Esophagus muscularis mucosa (tissue), 4 donors: ENCODE measurements around the gene KPNA2. TPM values are rescaled to one million over a fixed set of nuclear protein-coding genes. Genes with fewer than 3 reads are reported as not detected.
A peak's percentile ranks its signal among the peaks of the same experiment; 100 is the strongest.
"Not testable (repeated sequence)": the region's sequence is repeated elsewhere in the genome, so short reads cannot be mapped to it uniquely, and the experiment has no call there.

Experiments used
- DNase-seq: peaks from one replicate; pipeline ENCODE4 v3.0.0-alpha.2; 2017; ENCODE audit errors: extremely low spot score
- H3K27ac ChIP-seq, 4 donors: fragments of 200-600 bp; sonication (generic); replicated peaks in 1 of 4; 1 replicate in 3 of 4; 2 replicates in 1 of 4; pipeline ENCODE4 v1.5.1; 2016 to 2019; ENCODE audit warnings: mild to moderate bottlenecking in 1 of 4
- H3K27me3 ChIP-seq, 4 donors: fragments of 200-600 bp; sonication (generic); one replicate each; pipeline versions ENCODE4 v1.5.1 to v1.6.0; 2016 to 2019
- H3K36me3 ChIP-seq, 4 donors: fragments of 200-600 bp; sonication (generic); one replicate each; pipeline ENCODE4 v1.5.1; 2016 to 2019
- H3K4me1 ChIP-seq, 4 donors: fragments of 200-600 bp; sonication (generic); one replicate each; pipeline ENCODE4 v1.5.1; 2016 to 2019
- H3K4me3 ChIP-seq, 4 donors: fragments of 200-600 bp; sonication (generic); 1 replicate in 2 of 4; 2 replicates in 2 of 4; pipeline ENCODE4 v1.5.1; 2016 to 2019; ENCODE audit warnings: mild to moderate bottlenecking in 4 of 4, moderate library complexity in 1 of 4
- H3K9me3 ChIP-seq, 4 donors: fragments of 200-600 bp; sonication (generic); 1 replicate in 3 of 4; 2 replicates in 1 of 4; pipeline ENCODE4 v1.5.1; 2016 to 2019
- EP300 ChIP-seq: sonication (generic); formaldehyde crosslinking; IDR thresholded peaks from one replicate; pipeline ENCODE4 v1.6.1; 2017; ENCODE audit warnings: antibody characterized with exemption
- POLR2A ChIP-seq: fragments of 450-650 bp; IDR thresholded peaks from one replicate; pipeline ENCODE4 v1.6.1; 2017; ENCODE audit warnings: antibody characterized with exemption, moderate library complexity, mild to moderate bottlenecking, low read depth
- POLR2AphosphoS5 ChIP-seq, 2 donors: sonication (generic); formaldehyde crosslinking; IDR thresholded peaks; one replicate each; pipeline ENCODE4 v1.6.1; 2017; ENCODE audit warnings: antibody characterized with exemption in 2 of 2
- WGBS: methylation state at CpG from one replicate; pipeline ENCODE4 v1.1.5; 2018; 5-methylcytosine and 5-hydroxymethylcytosine counted together
- intact Hi-C: fragments of 100-400 bp; cut with DNase I; formaldehyde crosslinking; loops from one replicate; pipeline ENCODE4 v1.15.1; 2023
- total RNA-seq, 4 donors: library from RNA; depleted of rRNA; stranded (reverse); fragments of >200 nt; gene quantifications; one replicate each; pipeline versions ENCODE4 v1.1.0 to v1.2.1, GENCODE V29; 2016
- TF ChIP-seq, protein P1 (sequence below), 3 experiments: fragments of 200-600 bp in 2 of 3; fragments of 450-650 bp in 1 of 3; sonication (generic) in 2 of 3; IDR thresholded peaks; one replicate each; pipeline ENCODE4 v1.5.1; 2017 to 2019; ENCODE audit warnings: antibody characterized with exemption in 3 of 3, mild to moderate bottlenecking in 2 of 3, moderate library complexity in 1 of 3

KPNA2 gene
- total RNA-seq, 4 donors from 2014 or later = 11.2 to 26.3 (median 18.6) TPM

DNA sequence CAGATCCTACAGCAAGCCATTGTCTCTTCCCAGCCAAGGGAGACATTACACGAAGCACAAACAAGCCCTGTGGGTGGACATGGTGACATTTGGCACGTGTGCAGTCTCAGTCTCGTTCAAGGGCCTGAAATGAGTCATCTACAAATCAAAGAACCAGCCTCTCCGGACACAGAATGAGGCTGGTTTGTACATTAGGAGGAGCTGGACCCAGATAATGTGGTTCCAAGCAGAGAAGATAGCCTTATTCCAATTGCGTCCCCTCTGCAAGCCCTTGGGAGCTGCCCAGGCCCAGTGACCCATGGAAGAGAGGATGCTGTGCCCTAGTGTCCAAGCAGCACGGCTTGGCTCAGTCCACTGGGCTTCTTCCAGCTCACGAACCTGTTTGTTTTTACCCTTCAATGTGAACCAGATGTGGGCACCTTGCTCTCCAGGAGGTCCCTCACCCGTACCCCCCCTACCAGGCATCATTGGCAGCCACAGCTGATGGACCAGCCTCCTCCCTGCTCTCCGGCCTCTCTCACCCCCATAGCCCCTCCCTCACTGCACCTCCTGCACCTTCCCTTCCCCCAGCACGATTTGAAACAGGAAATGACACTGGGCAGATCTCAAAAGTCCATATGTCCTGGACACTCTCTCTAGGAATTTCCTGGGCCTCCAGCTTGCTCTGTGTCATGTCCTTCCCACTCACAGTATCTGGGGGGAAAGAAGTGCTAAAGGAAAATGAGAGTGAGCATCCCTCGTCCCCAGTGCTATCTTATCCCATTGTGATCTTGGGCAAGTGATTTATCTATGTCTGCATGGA is 26.2 kb downstream of the KPNA2 start:
- intact Hi-C loops = no loop called here

DNA sequence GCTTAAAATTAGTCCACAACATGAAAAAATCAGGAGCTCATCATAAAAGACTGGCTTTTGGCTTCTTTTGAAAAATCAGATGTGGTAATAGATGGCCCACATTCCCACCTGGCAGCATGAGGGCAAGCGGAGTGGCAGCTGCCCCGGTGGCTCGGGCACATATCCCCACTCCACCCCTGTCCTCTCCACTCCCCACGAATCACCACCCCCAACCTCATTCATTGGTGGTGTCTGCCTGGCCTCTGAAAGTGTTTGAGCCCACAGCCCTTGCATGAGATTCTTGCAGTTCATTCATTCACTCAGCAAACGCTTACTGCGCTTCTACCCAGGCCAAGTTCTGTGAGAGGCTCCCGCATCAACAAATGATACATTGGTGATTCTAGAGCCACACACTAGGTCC is 29.8 kb downstream of the KPNA2 start:
- H3K27me3 ChIP-seq, H3K27ac ChIP-seq, DNase-seq, intact Hi-C loops, H3K4me3 ChIP-seq, H3K36me3 ChIP-seq, H3K4me1 ChIP-seq, H3K9me3 ChIP-seq: not testable (repeated sequence)
- 82% methylated on average over 7 of the region's 7 CpGs for WGBS

More for the DNA sequence above, 26.2 kb downstream of the KPNA2 start:
- 64% methylated on average over 11 of the region's 11 CpGs for WGBS
- no peaks in the 10 kb centered on the region for H3K36me3 ChIP-seq
- no peak overlapping the region for H3K4me3 ChIP-seq
- TF ChIP-seq EP300 (no peak), POLR2AphosphoS5 (IDR thresholded peaks at IDR 0.05) (no peak), POLR2A (no peak)
- TF ChIP-seq, protein P1, sequence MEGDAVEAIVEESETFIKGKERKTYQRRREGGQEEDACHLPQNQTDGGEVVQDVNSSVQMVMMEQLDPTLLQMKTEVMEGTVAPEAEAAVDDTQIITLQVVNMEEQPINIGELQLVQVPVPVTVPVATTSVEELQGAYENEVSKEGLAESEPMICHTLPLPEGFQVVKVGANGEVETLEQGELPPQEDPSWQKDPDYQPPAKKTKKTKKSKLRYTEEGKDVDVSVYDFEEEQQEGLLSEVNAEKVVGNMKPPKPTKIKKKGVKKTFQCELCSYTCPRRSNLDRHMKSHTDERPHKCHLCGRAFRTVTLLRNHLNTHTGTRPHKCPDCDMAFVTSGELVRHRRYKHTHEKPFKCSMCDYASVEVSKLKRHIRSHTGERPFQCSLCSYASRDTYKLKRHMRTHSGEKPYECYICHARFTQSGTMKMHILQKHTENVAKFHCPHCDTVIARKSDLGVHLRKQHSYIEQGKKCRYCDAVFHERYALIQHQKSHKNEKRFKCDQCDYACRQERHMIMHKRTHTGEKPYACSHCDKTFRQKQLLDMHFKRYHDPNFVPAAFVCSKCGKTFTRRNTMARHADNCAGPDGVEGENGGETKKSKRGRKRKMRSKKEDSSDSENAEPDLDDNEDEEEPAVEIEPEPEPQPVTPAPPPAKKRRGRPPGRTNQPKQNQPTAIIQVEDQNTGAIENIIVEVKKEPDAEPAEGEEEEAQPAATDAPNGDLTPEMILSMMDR (IDR thresholded peaks at IDR 0.05) = no peak
- DNase-seq = no peak
- H3K4me1 ChIP-seq = no peaks in the 10 kb centered on the region
- H3K9me3 ChIP-seq = no peaks in the 10 kb centered on the region
- no peak overlapping the region for H3K27ac ChIP-seq
- H3K27me3 ChIP-seq = no peaks in the 10 kb centered on the region

DNA sequence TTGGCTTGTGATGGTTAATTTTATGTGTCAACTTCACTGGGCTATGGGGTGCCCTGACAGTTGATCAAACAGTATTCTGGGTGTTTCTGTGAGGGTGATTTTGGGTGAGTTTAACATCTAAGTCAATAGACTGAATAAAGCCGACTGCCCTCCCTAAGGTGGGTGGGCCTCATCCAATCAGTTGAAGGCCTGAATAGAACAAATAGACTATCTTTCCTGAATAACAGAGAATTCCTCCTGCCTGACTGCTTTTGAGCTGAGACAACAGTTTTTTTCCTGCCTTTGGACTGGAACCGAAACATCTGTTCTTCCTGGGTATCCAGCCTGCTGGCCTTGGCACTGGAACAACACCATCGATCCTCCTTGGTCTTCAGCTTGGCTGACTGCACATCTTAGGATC is 33.0 kb downstream of the KPNA2 start:
- 85% methylated on average over 3 of the region's 3 CpGs for WGBS
- intact Hi-C loops, H3K27ac ChIP-seq: not testable (repeated sequence)

DNA sequence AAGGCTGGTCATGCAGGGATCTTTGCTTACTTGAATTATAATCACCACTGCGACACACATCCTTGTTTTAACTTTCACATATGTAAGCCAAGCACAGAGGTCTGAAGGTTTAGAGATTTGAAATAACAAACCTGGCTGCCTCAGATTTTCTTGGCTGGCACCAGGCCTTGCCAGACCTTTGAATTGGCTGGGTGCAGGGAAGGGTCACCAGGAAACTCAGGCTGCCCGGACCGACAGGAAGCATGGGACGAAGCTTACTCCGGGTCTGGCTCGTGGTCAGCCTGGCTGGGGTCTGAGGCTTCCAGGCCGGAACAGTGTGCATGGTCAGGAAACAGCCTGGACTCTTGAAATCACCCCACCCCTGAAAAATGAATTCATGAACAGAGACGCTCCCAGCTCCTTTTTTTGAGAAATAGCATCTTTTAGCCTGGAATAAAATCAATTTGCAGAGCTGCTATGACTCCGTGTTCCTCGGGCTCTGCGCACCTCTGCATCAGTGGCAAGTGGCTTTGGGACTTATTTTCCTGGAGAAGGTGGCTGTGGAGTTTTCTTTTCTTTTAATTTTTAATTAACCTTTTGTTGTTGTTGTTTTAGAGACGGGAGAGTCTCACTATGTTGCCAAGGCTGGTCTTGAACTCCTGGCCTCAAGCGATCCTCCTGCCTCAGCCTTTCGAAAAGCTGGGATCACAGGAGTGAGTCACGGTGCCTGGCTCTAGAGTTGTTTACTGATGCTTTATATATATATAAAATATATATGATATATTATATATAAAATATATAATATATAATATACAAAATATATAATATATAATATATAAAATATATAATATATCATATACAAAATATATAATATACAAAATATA is 35.3 kb downstream of the KPNA2 start:
- 45% methylated on average over 14 of the region's 15 CpGs for WGBS
- H3K4me1 ChIP-seq, H3K36me3 ChIP-seq, H3K9me3 ChIP-seq, H3K4me3 ChIP-seq, H3K27me3 ChIP-seq, DNase-seq, intact Hi-C loops: not testable (repeated sequence)
- H3K27ac ChIP-seq = peak overlapping the region in 2 of 4 donors; percentile 18 to 44

More for the DNA sequence above, 33.0 kb downstream of the KPNA2 start:
- H3K4me1 ChIP-seq, DNase-seq, H3K9me3 ChIP-seq, H3K36me3 ChIP-seq, H3K4me3 ChIP-seq, H3K27me3 ChIP-seq: not testable (repeated sequence)

DNA sequence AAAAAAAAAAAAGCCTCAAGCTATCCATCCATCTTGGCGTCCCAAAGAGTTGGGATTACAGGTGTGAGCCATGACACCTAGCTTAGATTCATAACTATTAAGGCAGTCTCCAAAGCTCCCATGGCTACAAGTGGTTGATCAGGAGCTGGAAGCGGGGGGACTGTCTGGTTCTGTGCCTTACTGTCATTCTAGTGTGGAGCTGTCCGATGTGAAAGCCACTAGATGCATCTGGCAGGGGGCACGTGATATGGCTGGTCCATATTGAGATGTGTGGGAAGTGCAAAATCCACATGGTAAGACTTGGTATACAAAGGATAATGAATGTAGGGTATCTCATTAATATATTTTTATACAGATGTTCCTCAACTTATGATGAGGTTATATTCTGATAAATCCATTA is 38.7 kb downstream of the KPNA2 start:
- Histone ChIP-seq H3K9me3 (no peaks in the 10 kb centered on the region), H3K27ac (no peak overlapping the region), H3K36me3 (no peaks in the 10 kb centered on the region), H3K4me1 (peaks cover 0 to 8% (median 6%) of the 10 kb centered on the region in 4 donors), H3K4me3 (no peak overlapping the region), H3K27me3 (no peaks in the 10 kb centered on the region)
- intact Hi-C loops = no loop called here
- DNase-seq = no peak
- TF ChIP-seq POLR2AphosphoS5 (IDR thresholded peaks at IDR 0.05) (no peak), POLR2A (no peak), EP300 (no peak)
- TF ChIP-seq, protein P1 (IDR thresholded peaks at IDR 0.05) = no peak
- WGBS = 91% methylated on average over 4 of the region's 4 CpGs

DNA sequence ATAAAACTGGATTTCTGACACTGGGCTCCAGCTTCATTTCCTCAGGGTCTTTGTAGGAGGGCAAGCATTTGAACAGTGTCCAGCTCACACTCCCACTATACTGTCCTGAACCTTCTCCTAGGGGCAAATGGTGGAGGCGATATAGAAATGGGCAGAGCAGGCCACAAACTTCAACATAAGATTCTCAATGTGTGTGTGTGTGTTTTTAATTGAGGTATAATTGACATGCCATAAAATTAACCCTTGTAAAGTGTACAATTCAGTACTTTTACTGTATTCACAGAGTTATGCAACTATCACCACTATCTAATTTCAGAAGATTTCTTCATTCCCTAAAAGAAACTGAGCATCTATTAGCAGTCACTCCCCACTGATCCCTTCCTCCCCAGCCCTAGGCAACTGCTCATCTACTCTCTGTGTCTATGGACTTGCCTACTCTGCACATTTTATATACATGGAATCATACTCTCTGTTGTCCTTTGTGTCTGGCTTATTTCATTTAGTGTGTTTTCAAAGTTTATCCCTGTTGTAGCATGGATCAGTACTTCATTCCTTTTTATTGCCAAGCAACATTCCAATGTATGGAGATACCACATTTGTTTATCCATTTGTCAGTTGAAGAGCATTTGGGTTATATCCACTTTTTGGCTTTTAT is 40.5 kb downstream of the KPNA2 start:
- intact Hi-C loops, H3K9me3 ChIP-seq, H3K4me3 ChIP-seq, DNase-seq, H3K27me3 ChIP-seq, H3K36me3 ChIP-seq, H3K4me1 ChIP-seq, H3K27ac ChIP-seq: not testable (repeated sequence)
- 100% methylated on average over 1 of the region's 1 CpG for WGBS

DNA sequence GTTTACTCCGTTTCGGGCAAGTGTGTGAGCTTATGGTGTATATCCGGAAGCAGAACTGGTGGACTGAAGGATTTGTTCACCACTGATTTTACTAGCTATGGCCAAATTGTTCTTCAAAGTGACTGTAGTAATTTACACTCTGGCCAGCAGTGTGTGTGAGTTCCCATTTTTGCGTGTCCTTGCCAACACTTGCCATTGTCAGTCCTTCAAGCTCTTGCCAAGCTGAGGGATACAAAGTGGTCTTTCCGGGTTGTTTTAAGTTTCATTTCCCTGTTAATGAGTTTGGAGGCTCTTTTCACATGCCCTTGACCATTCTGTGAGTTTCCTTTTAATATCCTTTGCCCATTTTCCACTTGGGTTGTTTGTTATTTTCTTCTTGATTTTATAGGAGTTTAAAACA is 42.0 kb downstream of the KPNA2 start:
- intact Hi-C loops, H3K36me3 ChIP-seq, H3K27me3 ChIP-seq, H3K27ac ChIP-seq, H3K4me1 ChIP-seq, H3K9me3 ChIP-seq, DNase-seq, H3K4me3 ChIP-seq: not testable (repeated sequence)
- 66% methylated on average over 5 of the region's 5 CpGs for WGBS
